ENCODE measurements around the gene MXD3.

- TF ChIP-seq CTCF (IDR thresholded peaks at IDR 0.05) (no peak), EZH2phosphoT487 (IDR thresholded peaks at IDR 0.05) (no peak), EZH2 (IDR thresholded peaks at IDR 0.05) (no peak)
These were observed 18.2 kb upstream of the MXD3 start for GRCh38 chr5:177329883-177330282.

All from neural progenitor cell (in vitro differentiated cells).